NCI-H2196 (cell line): ENCODE data around the gene EFCAB7.
"Not testable (repeated sequence)": the region's sequence is repeated elsewhere in the genome, so short reads cannot be mapped to it uniquely, and the experiment has no call there.

Source experiments
- DNase-seq: peaks from one replicate; lab custom pipeline; 2025; ENCODE audit not compliant: unreplicated experiment; lab: John Stamatoyannopoulos, UW

EFCAB7 gene

GRCh38 chr1:63548877-63549276, 25.6 kb downstream of the EFCAB7 start:
- no peak for DNase-seq

GRCh38 chr1:63555480-63555879, 32.2 kb downstream of the EFCAB7 start:
- DNase-seq, result no peak

- DNase-seq, result peak; percentile 31
These were observed 34.2 kb downstream of the EFCAB7 start for GRCh38 chr1:63557365-63557987.

- no peak for DNase-seq
These were observed 36.0 kb downstream of the EFCAB7 start for GRCh38 chr1:63559357-63559756.

GRCh38 chr1:63563745-63564144, 40.4 kb downstream of the EFCAB7 start:
- DNase-seq, result no peak

- no peak for DNase-seq
These were observed 45.7 kb downstream of the EFCAB7 start for GRCh38 chr1:63569068-63569467.

GRCh38 chr1:63569640-63570316, 46.5 kb downstream of the EFCAB7 start:
- no peak for DNase-seq

GRCh38 chr1:63572686-63573085, 49.4 kb downstream of the EFCAB7 start:
- DNase-seq, result not testable (repeated sequence)

GRCh38 chr1:63574203-63574796, 51.0 kb downstream of the EFCAB7 start:
- not testable (repeated sequence) for DNase-seq

- DNase-seq, result peak; percentile 37
These were observed 52.1 kb downstream of the EFCAB7 start for GRCh38 chr1:63575340-63575826.

- not testable (repeated sequence) for DNase-seq
These were observed 63.0 kb downstream of the EFCAB7 start for GRCh38 chr1:63586326-63586725.

GRCh38 chr1:63590166-63590560, 66.8 kb downstream of the EFCAB7 start:
- no peak for DNase-seq

GRCh38 chr1:63592536-63593302, 69.4 kb downstream of the EFCAB7 start:
- no peak for DNase-seq

- peak; percentile 74 for DNase-seq
These were observed 70.1 kb downstream of the EFCAB7 start, which contains the start of gene PGM1 for GRCh38 chr1:63593303-63593885. Gene PGM1, plus strand, starts transcription at chr1:63593411. Its CDS starts 78 bp downstream, at chr1:63593489.

- peak; percentile 54 for DNase-seq
These were observed 70.7 kb downstream of the EFCAB7 start for GRCh38 chr1:63593886-63594605.

- DNase-seq, result no peak
These were observed 72.1 kb downstream of the EFCAB7 start for GRCh38 chr1:63595435-63595834.

- DNase-seq, result no peak
These were observed 76.5 kb downstream of the EFCAB7 start for GRCh38 chr1:63599799-63600198.

- DNase-seq, result no peak
These were observed 76.9 kb downstream of the EFCAB7 start for GRCh38 chr1:63600248-63600647.

GRCh38 chr1:63601061-63601460, 77.7 kb downstream of the EFCAB7 start:
- no peak for DNase-seq

- DNase-seq, result no peak
These were observed 78.1 kb downstream of the EFCAB7 start for GRCh38 chr1:63601463-63601862.
